NCI-H2107 treated with DMSO at 0.1 percent for 48 hours (cell line): ENCODE results near the gene NR2F1.
A peak's percentile ranks its signal among the peaks of the same experiment; 100 is the strongest.

Experiments used
- DNase-seq: peaks from one replicate; lab custom pipeline; 2025; ENCODE audit not compliant: unreplicated experiment; lab: John Stamatoyannopoulos, UW

NR2F1 gene

GRCh38 chr5:93577854-93578812 is 4.9 kb upstream of the NR2F1 start:
- DNase-seq, result no peak

- DNase-seq, result no peak
Measured at GRCh38 chr5:93578813-93579691, 4.0 kb upstream of the NR2F1 start.

GRCh38 chr5:93579692-93580062 is 3.3 kb upstream of the NR2F1 start:
- DNase-seq, result no peak

GRCh38 chr5:93580063-93580926 is 2.7 kb upstream of the NR2F1 start:
- DNase-seq, result peak; percentile 20

- no peak for DNase-seq
Measured at GRCh38 chr5:93580927-93581445, 2.0 kb upstream of the NR2F1 start, which contains the start of gene NR2F1-AS1. NR2F1-AS1 (minus strand) TSS chr5:93581219.

GRCh38 chr5:93582167-93582462 is 907 bp upstream of the NR2F1 start:
- DNase-seq, result no peak

GRCh38 chr5:93583439-93583767 is 381 bp downstream of the NR2F1 start:
- no peak for DNase-seq

GRCh38 chr5:93583768-93584595 is 960 bp downstream of the NR2F1 start:
- no peak for DNase-seq

- DNase-seq, result no peak
Measured at GRCh38 chr5:93584596-93585040, 1.6 kb downstream of the NR2F1 start.

- no peak for DNase-seq
Measured at GRCh38 chr5:93585041-93585766, 2.2 kb downstream of the NR2F1 start.

- DNase-seq, result no peak
Measured at GRCh38 chr5:93585767-93586385, 2.9 kb downstream of the NR2F1 start.

- DNase-seq, result no peak
Measured at GRCh38 chr5:93586736-93587596, 3.9 kb downstream of the NR2F1 start.

GRCh38 chr5:93587597-93588351 is 4.8 kb downstream of the NR2F1 start:
- no peak for DNase-seq

- DNase-seq, result no peak
Measured at GRCh38 chr5:93588352-93589151, 5.5 kb downstream of the NR2F1 start.

- no peak for DNase-seq
Measured at GRCh38 chr5:93589152-93589828, 6.3 kb downstream of the NR2F1 start.

GRCh38 chr5:93589829-93590215 is 6.8 kb downstream of the NR2F1 start:
- DNase-seq, result no peak
